ENCODE data around the gene NUBP2. TPM values are rescaled to one million over a fixed set of nuclear protein-coding genes. Genes with fewer than 3 reads are reported as not detected.

Gene NUBP2
- total RNA-seq, 1 experiment from 2014 or later, result 89.2 TPM

DNA sequence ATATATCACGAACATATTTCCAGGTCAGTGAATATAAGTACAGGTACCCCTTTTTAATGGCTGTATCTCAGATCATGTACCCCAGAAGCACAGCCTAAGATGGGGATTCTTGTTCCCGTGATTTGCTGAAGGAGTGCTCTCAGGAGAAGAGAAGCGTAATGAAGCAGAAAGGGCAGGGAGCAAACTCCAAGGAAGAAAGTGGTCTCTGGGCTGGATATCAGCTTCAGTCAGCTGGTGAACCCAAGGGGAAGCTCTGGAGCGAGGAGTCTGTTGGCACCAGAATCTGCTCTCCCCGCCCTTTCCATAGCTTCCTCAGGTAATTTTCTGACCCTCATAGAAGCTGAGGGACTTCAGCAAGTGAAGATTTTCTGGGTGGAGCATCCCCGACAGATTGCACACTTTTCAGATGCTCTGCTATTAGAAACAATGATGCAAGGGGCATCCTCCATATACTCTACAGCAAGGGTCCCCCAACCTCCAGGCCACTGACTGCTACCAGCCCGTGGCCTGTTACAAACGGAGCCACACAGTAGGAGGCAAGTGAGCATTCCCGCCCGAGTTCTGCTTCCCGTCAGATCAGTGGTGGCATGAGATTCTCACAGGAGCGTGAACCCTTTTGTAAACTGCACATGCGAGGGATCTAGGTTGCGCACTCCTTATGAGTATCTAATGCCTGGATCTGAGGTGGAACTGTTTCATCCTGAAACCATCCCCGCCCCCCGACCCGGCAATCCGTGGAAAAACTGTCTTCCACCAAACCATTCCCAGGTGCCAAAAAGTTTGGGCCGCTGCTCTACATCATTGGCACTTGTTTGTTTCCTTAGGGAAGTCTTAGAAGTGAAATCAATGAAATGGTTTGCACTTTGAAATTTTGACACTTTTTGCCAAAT, 48.7 kb downstream of the NUBP2 start:
- Mint-ChIP-seq H3K4me3 (no peak overlapping the region), H3K36me3 (no peaks in the 10 kb centered on the region), H3K27ac (no peak overlapping the region), H3K9me3 (no peaks in the 10 kb centered on the region), H3K27me3 (ENCODE audit: low read depth) (peaks cover 3% of the 10 kb centered on the region), H3K4me1 (peaks cover 15% of the 10 kb centered on the region)
- no peak for ATAC-seq
- no peak for DNase-seq (ENCODE audit: low spot score)
- POLR2A ChIA-PET, result no interaction called here
- CTCF ChIA-PET, result no interaction called here
- no peak for TF ChIP-seq SMAD3 (CRISPR knock-in tag; IDR thresholded peaks at IDR 0.05; ENCODE audit: borderline replicate concordance)
- TF ChIP-seq, protein P1, sequence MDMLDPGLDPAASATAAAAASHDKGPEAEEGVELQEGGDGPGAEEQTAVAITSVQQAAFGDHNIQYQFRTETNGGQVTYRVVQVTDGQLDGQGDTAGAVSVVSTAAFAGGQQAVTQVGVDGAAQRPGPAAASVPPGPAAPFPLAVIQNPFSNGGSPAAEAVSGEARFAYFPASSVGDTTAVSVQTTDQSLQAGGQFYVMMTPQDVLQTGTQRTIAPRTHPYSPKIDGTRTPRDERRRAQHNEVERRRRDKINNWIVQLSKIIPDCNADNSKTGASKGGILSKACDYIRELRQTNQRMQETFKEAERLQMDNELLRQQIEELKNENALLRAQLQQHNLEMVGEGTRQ (CRISPR knock-in tag; IDR thresholded peaks at IDR 0.05), result no peak
- TF ChIP-seq, protein P2, sequence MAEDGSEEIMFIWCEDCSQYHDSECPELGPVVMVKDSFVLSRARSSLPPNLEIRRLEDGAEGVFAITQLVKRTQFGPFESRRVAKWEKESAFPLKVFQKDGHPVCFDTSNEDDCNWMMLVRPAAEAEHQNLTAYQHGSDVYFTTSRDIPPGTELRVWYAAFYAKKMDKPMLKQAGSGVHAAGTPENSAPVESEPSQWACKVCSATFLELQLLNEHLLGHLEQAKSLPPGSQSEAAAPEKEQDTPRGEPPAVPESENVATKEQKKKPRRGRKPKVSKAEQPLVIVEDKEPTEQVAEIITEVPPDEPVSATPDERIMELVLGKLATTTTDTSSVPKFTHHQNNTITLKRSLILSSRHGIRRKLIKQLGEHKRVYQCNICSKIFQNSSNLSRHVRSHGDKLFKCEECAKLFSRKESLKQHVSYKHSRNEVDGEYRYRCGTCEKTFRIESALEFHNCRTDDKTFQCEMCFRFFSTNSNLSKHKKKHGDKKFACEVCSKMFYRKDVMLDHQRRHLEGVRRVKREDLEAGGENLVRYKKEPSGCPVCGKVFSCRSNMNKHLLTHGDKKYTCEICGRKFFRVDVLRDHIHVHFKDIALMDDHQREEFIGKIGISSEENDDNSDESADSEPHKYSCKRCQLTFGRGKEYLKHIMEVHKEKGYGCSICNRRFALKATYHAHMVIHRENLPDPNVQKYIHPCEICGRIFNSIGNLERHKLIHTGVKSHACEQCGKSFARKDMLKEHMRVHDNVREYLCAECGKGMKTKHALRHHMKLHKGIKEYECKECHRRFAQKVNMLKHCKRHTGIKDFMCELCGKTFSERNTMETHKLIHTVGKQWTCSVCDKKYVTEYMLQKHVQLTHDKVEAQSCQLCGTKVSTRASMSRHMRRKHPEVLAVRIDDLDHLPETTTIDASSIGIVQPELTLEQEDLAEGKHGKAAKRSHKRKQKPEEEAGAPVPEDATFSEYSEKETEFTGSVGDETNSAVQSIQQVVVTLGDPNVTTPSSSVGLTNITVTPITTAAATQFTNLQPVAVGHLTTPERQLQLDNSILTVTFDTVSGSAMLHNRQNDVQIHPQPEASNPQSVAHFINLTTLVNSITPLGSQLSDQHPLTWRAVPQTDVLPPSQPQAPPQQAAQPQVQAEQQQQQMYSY (CRISPR knock-in tag; IDR thresholded peaks at IDR 0.05), result no peak
- TF ChIP-seq GRHL2 (CRISPR knock-in tag; IDR thresholded peaks at IDR 0.05; ENCODE audit: insufficient replicate concordance, severe bottlenecking), result no peak
- TF ChIP-seq ZNF396 (CRISPR knock-in tag; IDR thresholded peaks at IDR 0.05; ENCODE audit: borderline replicate concordance), result no peak
- TF ChIP-seq MYBL2 (CRISPR knock-in tag; IDR thresholded peaks at IDR 0.05), result no peak

DNA sequence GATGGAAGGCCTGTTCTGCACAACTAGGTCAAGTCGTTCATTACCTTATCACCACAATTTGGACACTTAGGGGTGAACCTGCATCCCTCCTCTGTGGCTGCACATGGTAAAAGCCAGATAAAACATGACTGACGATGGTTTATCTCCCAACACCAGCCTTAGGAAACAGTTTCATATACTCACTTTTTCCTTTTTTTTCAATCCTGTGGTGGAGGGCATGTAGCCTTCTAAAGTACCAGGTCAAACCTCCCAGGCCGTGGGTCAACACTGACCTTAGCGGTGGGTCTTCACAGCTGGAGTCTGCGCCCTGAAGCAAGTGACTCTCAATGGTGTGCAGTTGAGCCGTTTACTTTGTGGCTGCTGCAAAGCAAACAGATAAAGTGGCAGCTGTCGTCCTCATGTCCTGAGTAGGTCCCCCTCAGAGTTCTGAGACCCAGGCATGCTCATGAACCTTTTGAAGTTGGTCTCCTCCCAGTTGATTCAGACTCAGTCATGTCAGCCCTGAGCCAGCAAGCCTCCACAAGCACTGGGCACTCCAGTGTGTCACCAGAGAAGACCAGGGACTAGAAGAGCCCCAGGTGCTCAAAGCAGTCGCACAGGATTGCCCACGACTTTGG, 50.2 kb downstream of the NUBP2 start:
- POLR2A ChIA-PET, result interaction anchor here (0.6 kb wide), 1 partner anchor 133 kb away, joined by 3 read pairs; no protein-coding TSS in a partner anchor
- DNase-seq (ENCODE audit: low spot score), result no peak
- Mint-ChIP-seq H3K36me3 (no peaks in the 10 kb centered on the region), H3K9me3 (no peaks in the 10 kb centered on the region), H3K4me1 (peaks cover 10% of the 10 kb centered on the region; the same call in 1 of the 2 replicates), H3K4me3 (no peak overlapping the region), H3K27me3 (ENCODE audit: low read depth) (peaks cover 3% of the 10 kb centered on the region), H3K27ac (no peak overlapping the region)
- CTCF ChIA-PET, result no interaction called here
- ATAC-seq, result no peak
- TF ChIP-seq TCF7 (CRISPR knock-in tag; IDR thresholded peaks at IDR 0.05; ENCODE audit: low read depth) (no peak), ZNF232 (CRISPR knock-in tag; IDR thresholded peaks at IDR 0.05) (no peak), JUN (CRISPR knock-in tag; IDR thresholded peaks at IDR 0.05) (no peak), EMX1 (CRISPR knock-in tag; IDR thresholded peaks at IDR 0.05) (no peak), ZNF423 (CRISPR knock-in tag; IDR thresholded peaks at IDR 0.05) (no peak), MYBL2 (CRISPR knock-in tag; IDR thresholded peaks at IDR 0.05) (no peak)
- TF ChIP-seq, protein P3, sequence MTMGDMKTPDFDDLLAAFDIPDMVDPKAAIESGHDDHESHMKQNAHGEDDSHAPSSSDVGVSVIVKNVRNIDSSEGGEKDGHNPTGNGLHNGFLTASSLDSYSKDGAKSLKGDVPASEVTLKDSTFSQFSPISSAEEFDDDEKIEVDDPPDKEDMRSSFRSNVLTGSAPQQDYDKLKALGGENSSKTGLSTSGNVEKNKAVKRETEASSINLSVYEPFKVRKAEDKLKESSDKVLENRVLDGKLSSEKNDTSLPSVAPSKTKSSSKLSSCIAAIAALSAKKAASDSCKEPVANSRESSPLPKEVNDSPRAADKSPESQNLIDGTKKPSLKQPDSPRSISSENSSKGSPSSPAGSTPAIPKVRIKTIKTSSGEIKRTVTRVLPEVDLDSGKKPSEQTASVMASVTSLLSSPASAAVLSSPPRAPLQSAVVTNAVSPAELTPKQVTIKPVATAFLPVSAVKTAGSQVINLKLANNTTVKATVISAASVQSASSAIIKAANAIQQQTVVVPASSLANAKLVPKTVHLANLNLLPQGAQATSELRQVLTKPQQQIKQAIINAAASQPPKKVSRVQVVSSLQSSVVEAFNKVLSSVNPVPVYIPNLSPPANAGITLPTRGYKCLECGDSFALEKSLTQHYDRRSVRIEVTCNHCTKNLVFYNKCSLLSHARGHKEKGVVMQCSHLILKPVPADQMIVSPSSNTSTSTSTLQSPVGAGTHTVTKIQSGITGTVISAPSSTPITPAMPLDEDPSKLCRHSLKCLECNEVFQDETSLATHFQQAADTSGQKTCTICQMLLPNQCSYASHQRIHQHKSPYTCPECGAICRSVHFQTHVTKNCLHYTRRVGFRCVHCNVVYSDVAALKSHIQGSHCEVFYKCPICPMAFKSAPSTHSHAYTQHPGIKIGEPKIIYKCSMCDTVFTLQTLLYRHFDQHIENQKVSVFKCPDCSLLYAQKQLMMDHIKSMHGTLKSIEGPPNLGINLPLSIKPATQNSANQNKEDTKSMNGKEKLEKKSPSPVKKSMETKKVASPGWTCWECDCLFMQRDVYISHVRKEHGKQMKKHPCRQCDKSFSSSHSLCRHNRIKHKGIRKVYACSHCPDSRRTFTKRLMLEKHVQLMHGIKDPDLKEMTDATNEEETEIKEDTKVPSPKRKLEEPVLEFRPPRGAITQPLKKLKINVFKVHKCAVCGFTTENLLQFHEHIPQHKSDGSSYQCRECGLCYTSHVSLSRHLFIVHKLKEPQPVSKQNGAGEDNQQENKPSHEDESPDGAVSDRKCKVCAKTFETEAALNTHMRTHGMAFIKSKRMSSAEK (CRISPR knock-in tag; IDR thresholded peaks at IDR 0.05; ENCODE audit: borderline replicate concordance), result no peak
- TF ChIP-seq, protein P4, sequence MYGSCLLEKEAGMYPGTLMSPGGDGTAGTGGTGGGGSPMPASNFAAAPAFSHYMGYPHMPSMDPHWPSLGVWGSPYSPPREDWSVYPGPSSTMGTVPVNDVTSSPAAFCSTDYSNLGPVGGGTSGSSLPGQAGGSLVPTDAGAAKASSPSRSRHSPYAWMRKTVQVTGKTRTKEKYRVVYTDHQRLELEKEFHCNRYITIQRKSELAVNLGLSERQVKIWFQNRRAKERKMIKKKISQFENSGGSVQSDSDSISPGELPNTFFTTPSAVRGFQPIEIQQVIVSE (CRISPR knock-in tag; IDR thresholded peaks at IDR 0.05; ENCODE audit: borderline replicate concordance), result no peak
- TF ChIP-seq, protein P5, sequence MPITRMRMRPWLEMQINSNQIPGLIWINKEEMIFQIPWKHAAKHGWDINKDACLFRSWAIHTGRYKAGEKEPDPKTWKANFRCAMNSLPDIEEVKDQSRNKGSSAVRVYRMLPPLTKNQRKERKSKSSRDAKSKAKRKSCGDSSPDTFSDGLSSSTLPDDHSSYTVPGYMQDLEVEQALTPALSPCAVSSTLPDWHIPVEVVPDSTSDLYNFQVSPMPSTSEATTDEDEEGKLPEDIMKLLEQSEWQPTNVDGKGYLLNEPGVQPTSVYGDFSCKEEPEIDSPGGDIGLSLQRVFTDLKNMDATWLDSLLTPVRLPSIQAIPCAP (CRISPR knock-in tag; IDR thresholded peaks at IDR 0.05), result no peak
- TF ChIP-seq, protein P6, sequence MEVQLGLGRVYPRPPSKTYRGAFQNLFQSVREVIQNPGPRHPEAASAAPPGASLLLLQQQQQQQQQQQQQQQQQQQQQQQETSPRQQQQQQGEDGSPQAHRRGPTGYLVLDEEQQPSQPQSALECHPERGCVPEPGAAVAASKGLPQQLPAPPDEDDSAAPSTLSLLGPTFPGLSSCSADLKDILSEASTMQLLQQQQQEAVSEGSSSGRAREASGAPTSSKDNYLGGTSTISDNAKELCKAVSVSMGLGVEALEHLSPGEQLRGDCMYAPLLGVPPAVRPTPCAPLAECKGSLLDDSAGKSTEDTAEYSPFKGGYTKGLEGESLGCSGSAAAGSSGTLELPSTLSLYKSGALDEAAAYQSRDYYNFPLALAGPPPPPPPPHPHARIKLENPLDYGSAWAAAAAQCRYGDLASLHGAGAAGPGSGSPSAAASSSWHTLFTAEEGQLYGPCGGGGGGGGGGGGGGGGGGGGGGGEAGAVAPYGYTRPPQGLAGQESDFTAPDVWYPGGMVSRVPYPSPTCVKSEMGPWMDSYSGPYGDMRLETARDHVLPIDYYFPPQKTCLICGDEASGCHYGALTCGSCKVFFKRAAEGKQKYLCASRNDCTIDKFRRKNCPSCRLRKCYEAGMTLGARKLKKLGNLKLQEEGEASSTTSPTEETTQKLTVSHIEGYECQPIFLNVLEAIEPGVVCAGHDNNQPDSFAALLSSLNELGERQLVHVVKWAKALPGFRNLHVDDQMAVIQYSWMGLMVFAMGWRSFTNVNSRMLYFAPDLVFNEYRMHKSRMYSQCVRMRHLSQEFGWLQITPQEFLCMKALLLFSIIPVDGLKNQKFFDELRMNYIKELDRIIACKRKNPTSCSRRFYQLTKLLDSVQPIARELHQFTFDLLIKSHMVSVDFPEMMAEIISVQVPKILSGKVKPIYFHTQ (CRISPR knock-in tag; IDR thresholded peaks at IDR 0.05), result no peak
